HEK293 (cell line): Measurements from ENCODE around the gene TAL1.

Experiments
- CTCF ChIP-seq: fragments of 450-650 bp; formaldehyde crosslinking; IDR thresholded peaks from 2 replicates; pipeline ENCODE4 v1.5.1; 2016; ENCODE audit warnings: missing biosample characterization, missing genetic modification characterization
- REPIN1 ChIP-seq: fragments of 450-650 bp; formaldehyde crosslinking; IDR thresholded peaks from 2 replicates; pipeline ENCODE4 v1.5.1; 2017; ENCODE audit warnings: missing biosample characterization, missing genetic modification characterization, low read depth
- TCF7L2 ChIP-seq: IDR thresholded peaks from 2 replicates; pipeline ENCODE4 v1.6.1; 2011; ENCODE audit warnings: low read depth, mild to moderate bottlenecking, inconsistent platforms, low read length, moderate library complexity, borderline replicate concordance
- ZBTB1 ChIP-seq: fragments of 450-650 bp; formaldehyde crosslinking; IDR thresholded peaks from 2 replicates; pipeline ENCODE4 v1.5.1; 2016; ENCODE audit warnings: missing biosample characterization, missing genetic modification characterization
- ZFP69B ChIP-seq: fragments of 450-650 bp; formaldehyde crosslinking; IDR thresholded peaks from 2 replicates; pipeline ENCODE4 v1.5.1; 2016; ENCODE audit warnings: missing biosample characterization, missing genetic modification characterization
- ZNF311 ChIP-seq: fragments of 450-650 bp; formaldehyde crosslinking; IDR thresholded peaks from 2 replicates; pipeline ENCODE4 v1.5.1; 2017; ENCODE audit warnings: missing biosample characterization, missing genetic modification characterization, borderline replicate concordance
- ZNF639 ChIP-seq: fragments of 450-650 bp; formaldehyde crosslinking; IDR thresholded peaks from 2 replicates; pipeline ENCODE4 v1.5.1; 2016; ENCODE audit warnings: missing biosample characterization, missing genetic modification characterization
- ZNF76 ChIP-seq: fragments of 450-650 bp; formaldehyde crosslinking; IDR thresholded peaks from 2 replicates; pipeline ENCODE4; 2016; ENCODE audit warnings: low read depth, missing biosample characterization, missing genetic modification characterization, borderline replicate concordance

DNA sequence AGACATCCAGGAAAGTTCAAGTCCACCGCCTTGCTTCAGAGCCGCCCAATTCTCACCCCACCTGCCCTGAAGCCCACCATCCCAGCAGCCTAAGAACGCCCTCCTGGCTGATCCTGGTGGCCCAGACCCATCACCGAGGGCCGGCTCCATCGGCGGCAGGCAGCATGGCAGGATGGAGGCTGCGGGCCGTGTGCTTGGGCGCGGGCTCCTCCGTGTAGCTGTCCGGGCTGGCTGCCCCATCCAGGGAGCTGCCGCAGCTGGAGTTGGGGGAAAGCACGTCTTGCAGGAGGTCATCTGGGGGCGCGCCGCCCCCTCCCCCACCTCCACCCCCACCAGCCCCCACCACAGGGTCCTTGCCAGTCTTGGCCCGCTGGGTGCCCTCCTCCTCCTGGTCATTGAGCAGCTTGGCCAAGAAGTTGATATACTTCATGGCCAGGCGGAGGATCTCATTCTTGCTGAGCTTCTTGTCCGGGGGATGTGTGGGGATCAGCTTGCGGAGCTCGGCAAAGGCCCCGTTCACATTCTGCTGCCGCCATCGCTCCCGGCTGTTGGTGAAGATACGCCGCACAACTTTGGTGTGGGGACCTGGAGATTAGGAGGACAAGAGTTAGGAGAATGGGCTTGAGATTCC, 12.3 kb downstream of the TAL1 start:
- TF ChIP-seq REPIN1 (tag by site-specific recombination) (no peak), ZBTB1 (tag by site-specific recombination) (no peak), ZFP69B (tag by site-specific recombination) (no peak), ZNF639 (tag by site-specific recombination) (no peak), CTCF (no peak), TCF7L2 (no peak), ZNF311 (tag by site-specific recombination) (no peak), ZNF76 (no peak)
